CD8-positive, alpha-beta memory T cell (primary cell): ENCODE data around the gene CREBL2. TPM values are rescaled to one million over a fixed set of nuclear protein-coding genes. Genes with fewer than 3 reads are reported as not detected.
"Not testable (repeated sequence)": the region's sequence is repeated elsewhere in the genome, so short reads cannot be mapped to it uniquely, and the experiment has no call there.

Experiments used
- CTCF ChIA-PET: fragments of 350-600 bp; sonication (Branson Sonifier 250); formaldehyde crosslinking; loops from one replicate; lab custom pipeline; 2021; ENCODE audit warnings: antibody characterized with exemption; lab: Charles Lee
- POLR2A ChIA-PET: fragments of 350-600 bp; sonication (Branson Sonifier 250); formaldehyde crosslinking; loops from one replicate; lab custom pipeline; 2021; ENCODE audit warnings: antibody characterized with exemption; lab: Charles Lee
- DNase-seq, 5 donors: peaks; one replicate each; pipeline versions ENCODE4 v3.0.0 to v3.0.0-alpha.2; 2020 to 2022; ENCODE audit warnings: mixed read lengths in 1 of 5
- H3K27ac ChIP-seq: one replicate; pipeline ENCODE4 v1.7.0; 2013; ENCODE audit warnings: low read depth, mild to moderate bottlenecking, low read length, moderate library complexity
- H3K27me3 ChIP-seq: 2 replicates; pipeline ENCODE4 v1.7.0; 2013; ENCODE audit warnings: low read length, mild to moderate bottlenecking; ENCODE audit not compliant: insufficient read depth, poor library complexity, severe bottlenecking
- H3K36me3 ChIP-seq: 2 replicates; pipeline ENCODE4 v1.7.0; 2013; ENCODE audit warnings: mild to moderate bottlenecking, low read length, moderate library complexity; ENCODE audit not compliant: insufficient read depth
- H3K4me1 ChIP-seq: 2 replicates; pipeline ENCODE4 v1.7.0; 2013; ENCODE audit warnings: mild to moderate bottlenecking, low read length, moderate library complexity; ENCODE audit not compliant: insufficient read depth
- H3K4me3 ChIP-seq: 2 replicates; pipeline ENCODE4 v1.7.0; 2013; ENCODE audit warnings: mild to moderate bottlenecking, low read length
- H3K9me3 ChIP-seq: 2 replicates; pipeline ENCODE4 v1.7.0; 2013; ENCODE audit warnings: mild to moderate bottlenecking, low read length
- H3K27ac Mint-ChIP-seq, 8 donors: one replicate each; pipeline ENCODE4 v1.8.0; 2020 to 2021; ENCODE audit warnings: mixed read lengths in 8 of 8, mild to moderate bottlenecking in 6 of 8, inconsistent platforms in 3 of 8, moderate library complexity in 3 of 8
- H3K27me3 Mint-ChIP-seq, 2 donors: one replicate each; pipeline ENCODE4 v1.8.0; 2020 to 2021; ENCODE audit warnings: mixed read lengths in 2 of 2, mild to moderate bottlenecking in 1 of 2, moderate library complexity in 1 of 2
- H3K36me3 Mint-ChIP-seq, 3 donors: one replicate each; pipeline ENCODE4 v1.8.0; 2020 to 2021; ENCODE audit warnings: mixed read lengths in 3 of 3, inconsistent platforms in 1 of 3, mild to moderate bottlenecking in 1 of 3
- H3K4me1 Mint-ChIP-seq, 3 donors: one replicate each; pipeline ENCODE4 v1.8.0; 2020 to 2021; ENCODE audit warnings: mixed read lengths in 3 of 3, inconsistent platforms in 1 of 3, mild to moderate bottlenecking in 1 of 3
- H3K4me3 Mint-ChIP-seq, 7 donors: one replicate each; pipeline ENCODE4 v1.8.0; 2020 to 2021; ENCODE audit warnings: mixed read lengths in 7 of 7, mild to moderate bottlenecking in 6 of 7, moderate library complexity in 4 of 7, inconsistent platforms in 2 of 7
- H3K9me3 Mint-ChIP-seq, 5 donors: one replicate each; pipeline ENCODE4 v1.8.0; 2020 to 2022; ENCODE audit warnings: mixed read lengths in 5 of 5, mild to moderate bottlenecking in 3 of 5, moderate library complexity in 2 of 5, inconsistent platforms in 1 of 5
- polyA plus RNA-seq: library from polyadenylated mRNA; unstranded; fragments of 300-500 nt; fragmentation: Illumina TruSeq; gene quantifications from one replicate; pipeline ENCODE4 v1.2.3, GENCODE V29; 2021
- total RNA-seq, 2 experiments: library from RNA; stranded (reverse); gene quantifications; one replicate each; pipeline ENCODE4 v1.2.3, GENCODE V29; 2021

Gene CREBL2
- total and polyA plus RNA-seq, 3 experiments from 2014 or later: 21.2 to 50.2 (median 23.2) TPM

DNA sequence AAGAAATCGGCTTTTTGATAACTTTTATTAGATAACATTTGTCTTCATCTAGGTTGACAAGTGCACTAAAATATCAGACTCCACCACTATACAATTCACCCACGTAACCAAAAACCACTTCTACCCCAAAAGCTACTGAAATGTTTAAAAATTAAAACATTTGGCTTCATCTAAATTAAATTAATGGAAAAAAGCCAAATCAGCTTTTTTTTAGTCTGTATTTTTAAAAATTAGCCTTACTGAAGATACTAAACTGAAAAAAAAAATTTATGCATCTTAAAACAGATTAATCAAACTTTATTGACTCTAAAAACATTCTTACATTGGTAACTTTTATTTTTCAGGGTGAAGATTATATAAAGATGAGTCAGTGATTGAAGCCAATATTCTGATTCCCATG lies 30.0 kb downstream of the CREBL2 start:
- Mint-ChIP-seq H3K4me3 (no peak overlapping the region), H3K4me1 (peaks cover 6 to 7% (median 7%) of the 10 kb centered on the region in 3 donors), H3K36me3 (peaks cover 31 to 71% (median 41%) of the 10 kb centered on the region in 3 donors), H3K9me3 (peaks cover 6 to 15% (median 7%) of the 10 kb centered on the region in 5 donors), H3K27ac (peak overlapping the region in 2 of 8 donors; percentile 63 to 75), H3K27me3 (no peaks in the 10 kb centered on the region)
- Histone ChIP-seq H3K4me1 (no peaks in the 10 kb centered on the region), H3K4me3 (no peak overlapping the region), H3K36me3 (peaks cover 21% of the 10 kb centered on the region), H3K27ac (no peak overlapping the region), H3K9me3 (no peaks in the 10 kb centered on the region), H3K27me3 (no peaks in the 10 kb centered on the region)
- ChIA-PET POLR2A (interaction anchor here (0.6 kb wide), 1 partner anchor 85 kb away, joined by 7 read pairs; no protein-coding TSS in a partner anchor), CTCF (interaction anchor here (0.8 to 6.9 kb wide), 3 partner anchors 10 to 155 kb away, joined by 3 to 86 read pairs (median 3); no protein-coding TSS in a partner anchor)
- no peak for DNase-seq

DNA sequence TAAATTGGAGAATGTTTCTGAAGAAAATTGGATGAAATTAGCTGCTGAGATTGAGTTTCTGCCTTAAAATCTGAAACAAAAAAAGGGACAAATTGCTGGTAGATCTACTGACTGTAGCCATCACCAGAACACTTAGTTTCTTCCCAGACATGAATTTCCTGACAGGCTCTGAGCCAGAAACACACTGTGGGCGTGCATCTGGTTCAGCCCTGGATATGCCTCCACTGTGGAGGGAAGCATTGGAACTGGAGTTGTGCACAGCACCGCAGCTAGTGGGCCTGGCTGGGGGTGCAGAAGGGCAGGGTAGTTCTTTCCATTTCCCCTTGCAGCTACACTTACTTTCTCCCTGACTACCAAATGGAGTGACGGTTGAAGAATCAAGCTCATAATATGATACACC lies 31.2 kb downstream of the CREBL2 start:
- H3K36me3 Mint-ChIP-seq: peaks cover 25 to 66% (median 41%) of the 10 kb centered on the region in 3 donors
- no peak overlapping the region for H3K4me3 Mint-ChIP-seq

DNA sequence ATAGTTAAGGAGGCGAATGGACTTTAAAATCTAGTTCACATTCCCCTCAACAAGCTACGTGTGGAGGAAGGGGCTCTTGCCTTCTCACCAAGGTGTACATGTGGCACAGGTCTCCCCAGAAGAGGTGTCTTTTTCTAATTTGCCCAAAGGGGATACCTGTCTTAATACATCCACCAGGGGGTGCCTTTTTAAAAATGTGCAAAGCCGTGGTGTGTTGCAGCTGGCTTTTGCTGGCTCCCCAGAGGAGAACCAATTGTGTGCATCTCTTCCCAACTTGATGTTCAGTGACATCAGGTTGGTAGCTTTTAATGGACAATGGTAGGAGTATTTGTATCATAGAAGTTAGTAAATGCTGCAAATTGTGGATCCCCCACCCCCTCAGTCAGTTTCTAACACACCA lies 33.8 kb downstream of the CREBL2 start:
- ChIA-PET POLR2A (interaction anchor here (0.6 to 2.3 kb wide), 7 partner anchors 46 to 91 kb away, joined by 3 to 14 read pairs (median 4); no protein-coding TSS in a partner anchor), CTCF (interaction anchor here (0.7 to 6.9 kb wide), 22 partner anchors 10 to 306 kb away, joined by 3 to 86 read pairs (median 4); partner anchors contain the start of gene GPR19)
- DNase-seq: peak; percentile 4 to 67 (median 61)
- Histone ChIP-seq H3K27ac (no peak overlapping the region), H3K9me3 (peaks cover 21% of the 10 kb centered on the region), H3K36me3 (peaks cover 7% of the 10 kb centered on the region), H3K27me3 (no peaks in the 10 kb centered on the region), H3K4me1 (no peaks in the 10 kb centered on the region), H3K4me3 (no peak overlapping the region)
- H3K36me3 Mint-ChIP-seq: peaks cover 16 to 49% (median 36%) of the 10 kb centered on the region in 3 donors
- H3K27ac Mint-ChIP-seq: peak overlapping the region in 4 of 8 donors; percentile 15 to 27 (median 22)
- peak overlapping the region in 1 of 7 donors; percentile 32 for H3K4me3 Mint-ChIP-seq
- no peaks in the 10 kb centered on the region for H3K27me3 Mint-ChIP-seq
- H3K4me1 Mint-ChIP-seq: peaks cover 7 to 8% (median 7%) of the 10 kb centered on the region in 3 donors
- peaks cover 22 to 37% (median 27%) of the 10 kb centered on the region in 5 donors for H3K9me3 Mint-ChIP-seq

More for the DNA sequence above, 31.2 kb downstream of the CREBL2 start:
- H3K27ac ChIP-seq: no peak overlapping the region
- DNase-seq: no peak
- H3K9me3 ChIP-seq: peaks cover 3% of the 10 kb centered on the region
- CTCF ChIA-PET: interaction anchor here (1.2 to 6.9 kb wide), 2 partner anchors 79 to 94 kb away, joined by 3 to 86 read pairs; no protein-coding TSS in a partner anchor
- no peaks in the 10 kb centered on the region for H3K4me1 ChIP-seq
- Mint-ChIP-seq H3K4me1 (peaks cover 6 to 7% (median 7%) of the 10 kb centered on the region in 3 donors), H3K27me3 (no peaks in the 10 kb centered on the region), H3K9me3 (peaks cover 7 to 24% (median 17%) of the 10 kb centered on the region in 5 donors), H3K27ac (peak overlapping the region in 1 of 8 donors; percentile 22)
- no peak overlapping the region for H3K4me3 ChIP-seq
- POLR2A ChIA-PET: no interaction called here
- H3K27me3 ChIP-seq: no peaks in the 10 kb centered on the region
- peaks cover 14% of the 10 kb centered on the region for H3K36me3 ChIP-seq

DNA sequence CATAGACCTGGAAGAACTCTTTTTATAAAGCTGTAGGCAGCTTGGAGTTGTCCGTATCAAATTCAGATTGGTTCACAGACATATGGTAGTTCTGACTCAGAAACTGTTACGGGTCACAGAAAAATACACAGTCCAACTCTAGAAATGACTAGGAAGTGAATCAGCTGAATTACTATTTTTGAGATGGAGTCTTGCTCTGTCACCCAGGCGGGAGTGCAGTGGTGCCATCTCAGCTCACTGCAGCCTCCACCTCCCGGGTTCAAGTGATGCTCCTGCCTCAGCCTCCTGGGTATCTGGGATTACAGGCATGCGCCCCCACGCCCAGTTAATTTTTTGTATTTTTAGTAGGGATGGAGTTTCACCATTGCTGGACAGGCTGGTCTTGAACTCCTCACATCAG lies 34.3 kb downstream of the CREBL2 start:
- not testable (repeated sequence) for H3K27ac ChIP-seq, H3K4me1 ChIP-seq, DNase-seq, H3K4me3 ChIP-seq, H3K36me3 ChIP-seq, H3K4me1 Mint-ChIP-seq, H3K27me3 Mint-ChIP-seq, H3K27me3 ChIP-seq
- ChIA-PET POLR2A (interaction anchor here (0.8 to 2.3 kb wide), 6 partner anchors 69 to 269 kb away, joined by 3 to 14 read pairs (median 4); no protein-coding TSS in a partner anchor), CTCF (interaction anchor here (0.6 to 6.9 kb wide), 20 partner anchors 9 to 307 kb away, joined by 3 to 86 read pairs (median 4); partner anchors contain the start of gene GPR19)
- Mint-ChIP-seq H3K27ac (peak overlapping the region in 4 of 8 donors; percentile 15 to 27 (median 22)), H3K4me3 (peak overlapping the region in 1 of 7 donors; percentile 73), H3K36me3 (peaks cover 13 to 46% (median 34%) of the 10 kb centered on the region in 3 donors), H3K9me3 (peaks cover 21 to 37% (median 29%) of the 10 kb centered on the region in 5 donors)
- peaks cover 21% of the 10 kb centered on the region for H3K9me3 ChIP-seq

DNA sequence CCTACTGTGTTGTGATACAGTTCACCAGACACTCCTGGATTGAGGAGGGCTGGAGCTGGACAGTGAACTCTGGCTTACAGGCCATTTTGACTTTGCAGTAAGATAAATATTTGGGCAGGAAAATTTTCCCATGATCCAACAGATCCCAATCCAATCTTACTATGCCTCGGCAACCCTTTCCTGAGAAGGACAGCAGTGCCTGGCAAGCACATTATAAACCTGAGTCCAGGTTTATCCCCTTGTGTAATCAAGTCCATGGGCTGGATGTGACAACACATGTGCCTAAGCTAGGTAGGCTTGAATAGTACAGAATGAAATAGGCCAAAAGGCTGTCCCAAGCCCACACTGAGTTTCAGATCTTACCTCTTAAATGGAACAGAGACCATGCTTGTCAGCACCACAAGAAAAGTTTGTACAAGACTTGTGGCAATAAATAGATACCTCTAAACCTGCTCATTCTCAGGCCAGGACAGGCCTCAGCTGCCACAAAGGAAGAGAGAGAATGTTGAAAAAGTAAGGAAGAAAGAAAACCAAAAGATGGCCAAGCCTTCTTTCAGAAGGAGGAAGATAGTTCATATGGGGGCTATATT lies 34.9 kb downstream of the CREBL2 start:
- no peak for DNase-seq
- peaks cover 13 to 44% (median 38%) of the 10 kb centered on the region in 3 donors for H3K36me3 Mint-ChIP-seq
- H3K36me3 ChIP-seq: peaks cover 7% of the 10 kb centered on the region
- peaks cover 21 to 41% (median 29%) of the 10 kb centered on the region in 5 donors for H3K9me3 Mint-ChIP-seq
- H3K27ac Mint-ChIP-seq: peak overlapping the region in 2 of 8 donors; percentile 52 to 85
- no peak overlapping the region for H3K4me3 ChIP-seq
- CTCF ChIA-PET: interaction anchor here (0.6 to 6.9 kb wide), 16 partner anchors 9 to 307 kb away, joined by 3 to 86 read pairs (median 6); partner anchors contain the start of gene GPR19
- no peak overlapping the region for H3K27ac ChIP-seq
- POLR2A ChIA-PET: interaction anchor here (0.8 to 2.3 kb wide), 6 partner anchors 68 to 270 kb away, joined by 3 to 14 read pairs (median 4); no protein-coding TSS in a partner anchor
- H3K27me3 Mint-ChIP-seq: no peaks in the 10 kb centered on the region
- no peaks in the 10 kb centered on the region for H3K27me3 ChIP-seq
- H3K4me1 Mint-ChIP-seq: peaks cover 8 to 10% (median 8%) of the 10 kb centered on the region in 3 donors
- peaks cover 21% of the 10 kb centered on the region for H3K9me3 ChIP-seq
- H3K4me1 ChIP-seq: no peaks in the 10 kb centered on the region
- no peak overlapping the region for H3K4me3 Mint-ChIP-seq

DNA sequence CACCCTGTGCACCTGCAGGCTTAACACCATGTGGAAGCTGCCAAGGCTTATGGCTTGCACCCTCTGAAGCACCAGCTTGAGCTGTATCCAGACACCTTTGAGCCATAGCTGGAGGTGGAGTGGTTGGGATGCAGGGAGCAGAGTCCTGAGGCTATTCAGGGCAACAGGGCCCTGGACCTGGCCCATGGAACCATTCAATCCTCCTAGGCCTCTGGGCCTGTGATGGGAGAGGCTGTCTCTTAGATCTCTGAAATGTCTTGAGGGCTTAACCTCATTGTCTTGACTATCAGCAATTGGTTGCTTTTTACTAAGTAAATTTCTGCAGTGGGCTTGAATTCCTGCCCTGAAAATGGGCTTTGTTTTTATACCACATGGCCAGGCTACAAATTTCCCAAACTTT lies 36.6 kb downstream of the CREBL2 start:
- Mint-ChIP-seq H3K9me3 (peaks cover 21 to 41% (median 32%) of the 10 kb centered on the region in 5 donors), H3K36me3 (peaks cover 11 to 38% (median 28%) of the 10 kb centered on the region in 3 donors), H3K4me3 (no peak overlapping the region), H3K27ac (no peak overlapping the region), H3K4me1 (peaks cover 10 to 18% (median 15%) of the 10 kb centered on the region in 3 donors), H3K27me3 (no peaks in the 10 kb centered on the region)
- no peak overlapping the region for H3K27ac ChIP-seq
- no peaks in the 10 kb centered on the region for H3K4me1 ChIP-seq
- H3K36me3 ChIP-seq: no peaks in the 10 kb centered on the region
- ChIA-PET CTCF (interaction anchor here (1.4 to 6.9 kb wide), 2 partner anchors 88 to 271 kb away, joined by 3 to 86 read pairs; no protein-coding TSS in a partner anchor), POLR2A (no interaction called here)
- no peak for DNase-seq
- peaks cover 21% of the 10 kb centered on the region for H3K9me3 ChIP-seq
- H3K4me3 ChIP-seq: no peak overlapping the region
- H3K27me3 ChIP-seq: no peaks in the 10 kb centered on the region

DNA sequence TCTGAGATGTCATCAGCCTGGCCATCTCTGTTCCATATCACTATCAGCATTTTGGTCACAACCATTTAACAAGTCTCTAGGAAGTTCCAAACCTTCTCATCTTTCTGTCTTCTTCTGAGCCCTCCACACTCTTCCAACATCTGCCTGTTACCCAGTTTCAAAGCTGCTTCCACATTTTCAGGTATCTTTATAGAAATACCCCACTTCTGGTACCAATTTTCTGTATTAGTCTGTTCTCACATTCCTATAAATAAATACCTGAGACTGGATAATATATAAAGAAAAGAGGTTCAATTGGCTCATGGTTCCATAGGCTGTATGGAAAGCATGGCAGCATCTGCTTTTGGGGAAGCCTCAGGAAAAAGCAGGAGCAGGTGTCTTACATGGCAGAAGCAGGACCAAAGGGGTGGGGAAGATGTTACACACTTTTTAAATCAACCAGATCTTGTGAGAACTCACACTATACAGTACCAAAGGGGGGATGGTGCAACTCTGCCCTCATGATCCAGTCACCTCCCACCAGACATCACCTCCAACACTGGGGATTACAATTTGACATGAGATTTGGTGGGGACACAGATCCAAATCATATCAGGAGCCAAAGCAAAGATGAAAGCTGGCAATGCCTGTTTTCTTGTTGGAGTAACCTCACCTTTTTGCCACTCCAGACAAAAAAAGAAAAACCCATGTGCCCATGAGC lies 37.4 kb downstream of the CREBL2 start:
- H3K4me1 ChIP-seq: no peaks in the 10 kb centered on the region
- ChIA-PET POLR2A (interaction anchor here (0.6 kb wide), 1 partner anchor 254 kb away, joined by 7 read pairs; no protein-coding TSS in a partner anchor), CTCF (interaction anchor here (1.5 kb wide), 1 partner anchor 88 kb away, joined by 8 read pairs; no protein-coding TSS in a partner anchor)
- no peak overlapping the region for H3K27ac ChIP-seq
- no peaks in the 10 kb centered on the region for H3K36me3 ChIP-seq
- Mint-ChIP-seq H3K36me3 (peaks cover 10 to 42% (median 21%) of the 10 kb centered on the region in 3 donors), H3K27ac (peak overlapping the region in 1 of 8 donors; percentile 58), H3K27me3 (no peaks in the 10 kb centered on the region), H3K9me3 (peaks cover 21 to 41% (median 32%) of the 10 kb centered on the region in 5 donors), H3K4me3 (no peak overlapping the region), H3K4me1 (peaks cover 10 to 18% (median 15%) of the 10 kb centered on the region in 3 donors)
- no peak for DNase-seq
- no peak overlapping the region for H3K4me3 ChIP-seq
- no peaks in the 10 kb centered on the region for H3K27me3 ChIP-seq
- H3K9me3 ChIP-seq: peaks cover 21% of the 10 kb centered on the region
